ENCODE data around the gene TOR2A. TPM values are rescaled to one million over a fixed set of nuclear protein-coding genes. Genes with fewer than 3 reads are reported as not detected.
A peak's percentile ranks its signal among the peaks of the same experiment; 100 is the strongest.

TOR2A gene
- total and polyA plus RNA-seq, 9 of the 15 experiments (the other 6 are each of a cell fraction or from before 2014, with no cell fraction given) = 0.80 to 25.9 (median 11.1) TPM

- TF ChIP-seq STAG1 (CRISPR knock-in tag; IDR thresholded peaks at IDR 0.05; ENCODE audit: borderline replicate concordance) = peak; percentile 95
- no peak for TF ChIP-seq FIP1L1 (IDR thresholded peaks at IDR 0.05; ENCODE audit: low read depth, low read length, poor library complexity, severe bottlenecking)
- peak; percentile 9; the same call in 1 of the 2 replicates for TF ChIP-seq JUN (IDR thresholded peaks at IDR 0.05; ENCODE audit: borderline replicate concordance, low read depth, low read length)
- peak; percentile 81; the same call in 1 of the 2 replicates for TF ChIP-seq JUN (CRISPR knock-in tag; IDR thresholded peaks at IDR 0.05; ENCODE audit: borderline replicate concordance)
- TF ChIP-seq HMGN3 (IDR thresholded peaks at IDR 0.05; ENCODE audit: borderline replicate concordance, extremely low read depth, insufficient read length, low read depth, low read length) = peak; percentile 47
- TF ChIP-seq ESRRB (CRISPR knock-in tag; IDR thresholded peaks at IDR 0.05; ENCODE audit: borderline replicate concordance) = no peak
- TF ChIP-seq BRD4 (IDR thresholded peaks at IDR 0.05) = 0 out of 2 replicates have a peak, but pooled peaks have one; percentile 37
- TF ChIP-seq CREB1 (IDR thresholded peaks at IDR 0.05) = peak; percentile 78; the same call in 1 of the 2 replicates
- peak; percentile 85 for TF ChIP-seq CREB1 (CRISPR knock-in tag; IDR thresholded peaks at IDR 0.05)
- no peak for TF ChIP-seq ZBTB8A (IDR thresholded peaks at IDR 0.05; ENCODE audit: partially characterized antibody)
- TF ChIP-seq POLR2H (tag; IDR thresholded peaks at IDR 0.05; ENCODE audit: low read depth) = no peak
- TF ChIP-seq RBM22 (IDR thresholded peaks at IDR 0.05; ENCODE audit: low read depth, low read length, poor library complexity, severe bottlenecking) = peak; percentile 96
- no peak for TF ChIP-seq TAF15 (IDR thresholded peaks at IDR 0.05; ENCODE audit: low read depth, low read length)
- peak; percentile 70; the same call in 1 of the 2 replicates for TF ChIP-seq ESRRA (IDR thresholded peaks at IDR 0.05; ENCODE audit: borderline replicate concordance, low read depth)
- TF ChIP-seq MBD1 (CRISPR knock-in tag; IDR thresholded peaks at IDR 0.05) = no peak
- no peak for TF ChIP-seq ARNT (IDR thresholded peaks at IDR 0.05)
- TF ChIP-seq TBL1XR1 (IDR thresholded peaks at IDR 0.05; ENCODE audit: low read length in 2 of 2) = peak in 1 of 2 experiments; percentile 25; a peak in 1 of 4 replicates
- no peak for TF ChIP-seq BRF1 (IDR thresholded peaks at IDR 0.05; ENCODE audit: borderline replicate concordance, extremely low read depth, insufficient read length)
- TF ChIP-seq SRSF9 (IDR thresholded peaks at IDR 0.05; ENCODE audit: borderline replicate concordance, low read depth, low read length) = no peak
- no peak for TF ChIP-seq HIVEP1 (CRISPR knock-in tag; IDR thresholded peaks at IDR 0.05)
- TF ChIP-seq SOX6 (IDR thresholded peaks at IDR 0.05) = 0 out of 2 replicates have a peak, but pooled peaks have one; percentile 23
- TF ChIP-seq HNRNPK (IDR thresholded peaks at IDR 0.05; ENCODE audit: low read depth, low read length, poor library complexity, severe bottlenecking) = no peak
- TF ChIP-seq ZNF695 (CRISPR knock-in tag; IDR thresholded peaks at IDR 0.05) = no peak
- no peak for TF ChIP-seq ZNF764 (CRISPR knock-in tag; IDR thresholded peaks at IDR 0.05; ENCODE audit: low read depth)
- TF ChIP-seq ZNF830 (CRISPR knock-in tag; IDR thresholded peaks at IDR 0.05) = no peak
- no peak for TF ChIP-seq KLF6 (CRISPR knock-in tag; IDR thresholded peaks at IDR 0.05; ENCODE audit: borderline replicate concordance)
These were observed at the start of gene TOR2A (continued) for GRCh38 chr9:127734747-127735529.
